Skin epidermis (tissue), 12 donors: ENCODE data around the gene POLR3K.

Experiments used
- H3K27ac ChIP-seq, 21 experiments: fragments of 200-600 bp; sonication (generic) in 11 of 21; one replicate each; pipeline ENCODE4 v1.5.0; 2020; ENCODE audit warnings: mild to moderate bottlenecking in 3 of 21, inconsistent platforms in 2 of 21, moderate library complexity in 2 of 21
- H3K4me3 ChIP-seq, 7 experiments: fragments of 200-600 bp; sonication (generic) in 2 of 7; one replicate each; pipeline ENCODE4 v1.5.0; 2020; ENCODE audit warnings: inconsistent platforms in 2 of 7, mild to moderate bottlenecking in 2 of 7, moderate library complexity in 1 of 7

POLR3K gene

GRCh38 chr16:53346-54236, at the start of gene POLR3K, which contains the start of gene SNRNP25:
POLR3K (minus strand) TSS chr16:53608; CDS start chr16:53586, 22 bp downstream.
SNRNP25 (plus strand) TSS chr16:53828; CDS start chr16:54017, 189 bp downstream.
- H3K4me3 ChIP-seq, result peak within 1 kb of the TSS; percentile 59 to 94 (median 73)
- peak within 1 kb of the TSS in 20 of 21 experiments; percentile 43 to 88 (median 78) for H3K27ac ChIP-seq

- Histone ChIP-seq H3K4me3 (no peak overlapping the region), H3K27ac (peak overlapping the region in 9 of 21 experiments; percentile 11 to 77 (median 44))
These were observed 48.9 kb upstream of the POLR3K start for GRCh38 chr16:102060-102855.

- peak overlapping the region in 13 of 21 experiments; percentile 11 to 77 (median 56) for H3K27ac ChIP-seq
- no peak overlapping the region for H3K4me3 ChIP-seq
These were observed 48.2 kb upstream of the POLR3K start for GRCh38 chr16:101586-101985.

GRCh38 chr16:100989-101388, 47.6 kb upstream of the POLR3K start:
- Histone ChIP-seq H3K4me3 (no peak overlapping the region), H3K27ac (peak overlapping the region in 10 of 21 experiments; percentile 11 to 77 (median 50))

- Histone ChIP-seq H3K27ac (no peak overlapping the region), H3K4me3 (no peak overlapping the region)
These were observed 44.4 kb upstream of the POLR3K start for GRCh38 chr16:97822-98221.

GRCh38 chr16:96935-97381, 43.5 kb upstream of the POLR3K start:
- no peak overlapping the region for H3K4me3 ChIP-seq
- H3K27ac ChIP-seq, result no peak overlapping the region

GRCh38 chr16:94918-95265, 41.5 kb upstream of the POLR3K start:
- H3K4me3 ChIP-seq, result no peak overlapping the region
- no peak overlapping the region for H3K27ac ChIP-seq

- H3K27ac ChIP-seq, result peak overlapping the region in 1 of 21 experiments; percentile 30
These were observed 39.3 kb upstream of the POLR3K start for GRCh38 chr16:92431-93339.

GRCh38 chr16:91484-91883, 38.1 kb upstream of the POLR3K start:
- no peak overlapping the region for H3K4me3 ChIP-seq
- H3K27ac ChIP-seq, result no peak overlapping the region

More at GRCh38 chr16:92431-93339, 39.3 kb upstream of the POLR3K start:
- H3K4me3 ChIP-seq, result no peak overlapping the region

GRCh38 chr16:89391-90302, 36.2 kb upstream of the POLR3K start:
- Histone ChIP-seq H3K27ac (no peak overlapping the region), H3K4me3 (no peak overlapping the region)

- no peak overlapping the region for H3K27ac ChIP-seq
These were observed 35.2 kb upstream of the POLR3K start for GRCh38 chr16:88613-89012.

GRCh38 chr16:86483-86952, 33.1 kb upstream of the POLR3K start:
- H3K27ac ChIP-seq, result peak overlapping the region in 3 of 21 experiments; percentile 38 to 50 (median 49)
- no peak overlapping the region for H3K4me3 ChIP-seq

More at GRCh38 chr16:88613-89012, 35.2 kb upstream of the POLR3K start:
- H3K4me3 ChIP-seq, result no peak overlapping the region

- H3K27ac ChIP-seq, result peak overlapping the region in 13 of 21 experiments; percentile 37 to 79 (median 53)
- no peak overlapping the region for H3K4me3 ChIP-seq
These were observed 32.5 kb upstream of the POLR3K start for GRCh38 chr16:85865-86264.

GRCh38 chr16:85407-85782, 32.0 kb upstream of the POLR3K start:
- Histone ChIP-seq H3K27ac (peak overlapping the region in 19 of 21 experiments; percentile 0 to 79 (median 52)), H3K4me3 (no peak overlapping the region)

GRCh38 chr16:84718-85406, 31.5 kb upstream of the POLR3K start:
- Histone ChIP-seq H3K4me3 (no peak overlapping the region), H3K27ac (peak overlapping the region in 20 of 21 experiments; percentile 0 to 79 (median 52))

- no peak overlapping the region for H3K4me3 ChIP-seq
- H3K27ac ChIP-seq, result peak overlapping the region in 20 of 21 experiments; percentile 19 to 79 (median 52)
These were observed 30.6 kb upstream of the POLR3K start for GRCh38 chr16:83781-84615.
